Measurements from ENCODE around the gene PRDM15.

- TF ChIP-seq CEBPB (IDR thresholded peaks at IDR 0.05) (no peak), ZBTB7A (IDR thresholded peaks at IDR 0.05; ENCODE audit: low read depth) (no peak), RAD21 (IDR thresholded peaks at IDR 0.05; ENCODE audit: low read depth) (no peak), YY1 (IDR thresholded peaks at IDR 0.05; ENCODE audit: low read depth) (no peak), CREB1 (IDR thresholded peaks at IDR 0.05; ENCODE audit: low read depth) (no peak), MAX (IDR thresholded peaks at IDR 0.05) (no peak), EP300 (IDR thresholded peaks at IDR 0.05; ENCODE audit: borderline replicate concordance) (no peak), FOXM1 (IDR thresholded peaks at IDR 0.05; ENCODE audit: borderline replicate concordance, low read depth) (no peak), TAF1 (IDR thresholded peaks at IDR 0.05; ENCODE audit: low read depth) (no peak), TCF12 (IDR thresholded peaks at IDR 0.05; ENCODE audit: low read depth) (no peak), EGR1 (IDR thresholded peaks at IDR 0.05) (no peak)
- TF ChIP-seq, protein P1, sequence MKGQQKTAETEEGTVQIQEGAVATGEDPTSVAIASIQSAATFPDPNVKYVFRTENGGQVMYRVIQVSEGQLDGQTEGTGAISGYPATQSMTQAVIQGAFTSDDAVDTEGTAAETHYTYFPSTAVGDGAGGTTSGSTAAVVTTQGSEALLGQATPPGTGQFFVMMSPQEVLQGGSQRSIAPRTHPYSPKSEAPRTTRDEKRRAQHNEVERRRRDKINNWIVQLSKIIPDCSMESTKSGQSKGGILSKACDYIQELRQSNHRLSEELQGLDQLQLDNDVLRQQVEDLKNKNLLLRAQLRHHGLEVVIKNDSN (IDR thresholded peaks at IDR 0.05) = no peak
- TF ChIP-seq, protein P2, sequence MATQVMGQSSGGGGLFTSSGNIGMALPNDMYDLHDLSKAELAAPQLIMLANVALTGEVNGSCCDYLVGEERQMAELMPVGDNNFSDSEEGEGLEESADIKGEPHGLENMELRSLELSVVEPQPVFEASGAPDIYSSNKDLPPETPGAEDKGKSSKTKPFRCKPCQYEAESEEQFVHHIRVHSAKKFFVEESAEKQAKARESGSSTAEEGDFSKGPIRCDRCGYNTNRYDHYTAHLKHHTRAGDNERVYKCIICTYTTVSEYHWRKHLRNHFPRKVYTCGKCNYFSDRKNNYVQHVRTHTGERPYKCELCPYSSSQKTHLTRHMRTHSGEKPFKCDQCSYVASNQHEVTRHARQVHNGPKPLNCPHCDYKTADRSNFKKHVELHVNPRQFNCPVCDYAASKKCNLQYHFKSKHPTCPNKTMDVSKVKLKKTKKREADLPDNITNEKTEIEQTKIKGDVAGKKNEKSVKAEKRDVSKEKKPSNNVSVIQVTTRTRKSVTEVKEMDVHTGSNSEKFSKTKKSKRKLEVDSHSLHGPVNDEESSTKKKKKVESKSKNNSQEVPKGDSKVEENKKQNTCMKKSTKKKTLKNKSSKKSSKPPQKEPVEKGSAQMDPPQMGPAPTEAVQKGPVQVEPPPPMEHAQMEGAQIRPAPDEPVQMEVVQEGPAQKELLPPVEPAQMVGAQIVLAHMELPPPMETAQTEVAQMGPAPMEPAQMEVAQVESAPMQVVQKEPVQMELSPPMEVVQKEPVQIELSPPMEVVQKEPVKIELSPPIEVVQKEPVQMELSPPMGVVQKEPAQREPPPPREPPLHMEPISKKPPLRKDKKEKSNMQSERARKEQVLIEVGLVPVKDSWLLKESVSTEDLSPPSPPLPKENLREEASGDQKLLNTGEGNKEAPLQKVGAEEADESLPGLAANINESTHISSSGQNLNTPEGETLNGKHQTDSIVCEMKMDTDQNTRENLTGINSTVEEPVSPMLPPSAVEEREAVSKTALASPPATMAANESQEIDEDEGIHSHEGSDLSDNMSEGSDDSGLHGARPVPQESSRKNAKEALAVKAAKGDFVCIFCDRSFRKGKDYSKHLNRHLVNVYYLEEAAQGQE (IDR thresholded peaks at IDR 0.05; ENCODE audit: low read depth) = no peak
Measured at GRCh38 chr21:41852929-41853320, 26.2 kb downstream of the PRDM15 start.

All from Ishikawa (cell line).